ENCODE measurements around the gene UNC93A.

Gene UNC93A

DNA sequence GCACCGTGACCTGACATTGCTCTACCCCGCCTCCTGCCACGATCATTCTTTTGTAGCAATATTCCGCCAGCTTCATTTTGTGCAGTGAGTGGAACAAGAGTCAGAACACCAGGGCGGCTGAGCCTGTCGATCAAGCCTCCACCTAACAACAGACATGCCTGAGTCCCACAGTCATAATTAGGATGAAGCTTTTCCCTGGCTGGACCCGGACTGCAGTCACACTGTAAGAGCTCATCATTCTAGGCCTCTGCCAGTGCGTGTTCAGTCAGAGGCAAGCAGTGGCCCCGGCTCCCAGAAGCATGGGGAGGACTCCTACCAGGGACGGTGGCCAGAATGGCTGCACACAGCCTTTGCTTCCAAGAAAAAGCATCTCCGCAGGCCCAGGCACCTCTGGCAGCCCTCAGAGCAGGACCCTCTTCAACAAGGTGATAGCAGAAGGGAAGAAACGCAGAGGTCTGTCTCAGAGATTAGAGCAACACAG is 23.2 kb upstream of the UNC93A start:
- TF ChIP-seq, protein P1, sequence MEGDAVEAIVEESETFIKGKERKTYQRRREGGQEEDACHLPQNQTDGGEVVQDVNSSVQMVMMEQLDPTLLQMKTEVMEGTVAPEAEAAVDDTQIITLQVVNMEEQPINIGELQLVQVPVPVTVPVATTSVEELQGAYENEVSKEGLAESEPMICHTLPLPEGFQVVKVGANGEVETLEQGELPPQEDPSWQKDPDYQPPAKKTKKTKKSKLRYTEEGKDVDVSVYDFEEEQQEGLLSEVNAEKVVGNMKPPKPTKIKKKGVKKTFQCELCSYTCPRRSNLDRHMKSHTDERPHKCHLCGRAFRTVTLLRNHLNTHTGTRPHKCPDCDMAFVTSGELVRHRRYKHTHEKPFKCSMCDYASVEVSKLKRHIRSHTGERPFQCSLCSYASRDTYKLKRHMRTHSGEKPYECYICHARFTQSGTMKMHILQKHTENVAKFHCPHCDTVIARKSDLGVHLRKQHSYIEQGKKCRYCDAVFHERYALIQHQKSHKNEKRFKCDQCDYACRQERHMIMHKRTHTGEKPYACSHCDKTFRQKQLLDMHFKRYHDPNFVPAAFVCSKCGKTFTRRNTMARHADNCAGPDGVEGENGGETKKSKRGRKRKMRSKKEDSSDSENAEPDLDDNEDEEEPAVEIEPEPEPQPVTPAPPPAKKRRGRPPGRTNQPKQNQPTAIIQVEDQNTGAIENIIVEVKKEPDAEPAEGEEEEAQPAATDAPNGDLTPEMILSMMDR (IDR thresholded peaks at IDR 0.05; ENCODE audit: low read depth, low read length, missing control alignments) = no peak
- DNase-seq (ENCODE audit: low read depth) = no peak
- no peak overlapping the region for H3K4me3 ChIP-seq (ENCODE audit: low read depth, low read length)

DNA sequence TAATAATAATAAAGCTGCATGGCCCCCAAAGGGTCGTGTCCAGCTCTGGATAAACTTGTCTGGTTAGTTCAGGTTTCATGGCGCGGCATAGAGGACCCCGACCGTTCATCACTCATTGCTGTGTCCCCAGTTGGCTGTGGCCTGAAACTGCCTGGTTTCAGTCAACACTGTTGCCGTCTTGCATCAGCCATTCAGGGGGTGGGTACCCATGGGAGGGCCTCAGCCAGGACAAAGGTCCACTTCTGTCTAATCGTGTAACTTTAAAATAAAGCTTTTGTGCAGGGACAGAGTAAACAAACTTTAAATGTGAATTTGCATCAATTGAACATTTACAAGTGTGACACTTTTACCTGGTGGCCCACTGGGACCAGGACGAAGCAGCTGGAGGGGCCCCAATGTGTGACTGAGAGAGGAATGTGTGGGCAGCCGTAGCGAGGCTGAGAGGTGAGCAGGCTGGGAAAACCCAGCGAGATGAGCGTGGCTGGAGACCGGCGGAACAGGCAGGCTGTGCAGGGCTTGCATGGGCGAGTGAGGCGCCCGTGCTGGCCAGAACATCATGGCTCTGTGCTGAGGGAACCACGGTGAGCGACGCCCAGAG is 22.3 kb upstream of the UNC93A start:
- H3K4me3 ChIP-seq (ENCODE audit: low read depth, low read length) = no peak overlapping the region
- TF ChIP-seq, protein P1 (IDR thresholded peaks at IDR 0.05; ENCODE audit: low read depth, low read length, missing control alignments) = no peak
- DNase-seq (ENCODE audit: low read depth) = no peak

DNA sequence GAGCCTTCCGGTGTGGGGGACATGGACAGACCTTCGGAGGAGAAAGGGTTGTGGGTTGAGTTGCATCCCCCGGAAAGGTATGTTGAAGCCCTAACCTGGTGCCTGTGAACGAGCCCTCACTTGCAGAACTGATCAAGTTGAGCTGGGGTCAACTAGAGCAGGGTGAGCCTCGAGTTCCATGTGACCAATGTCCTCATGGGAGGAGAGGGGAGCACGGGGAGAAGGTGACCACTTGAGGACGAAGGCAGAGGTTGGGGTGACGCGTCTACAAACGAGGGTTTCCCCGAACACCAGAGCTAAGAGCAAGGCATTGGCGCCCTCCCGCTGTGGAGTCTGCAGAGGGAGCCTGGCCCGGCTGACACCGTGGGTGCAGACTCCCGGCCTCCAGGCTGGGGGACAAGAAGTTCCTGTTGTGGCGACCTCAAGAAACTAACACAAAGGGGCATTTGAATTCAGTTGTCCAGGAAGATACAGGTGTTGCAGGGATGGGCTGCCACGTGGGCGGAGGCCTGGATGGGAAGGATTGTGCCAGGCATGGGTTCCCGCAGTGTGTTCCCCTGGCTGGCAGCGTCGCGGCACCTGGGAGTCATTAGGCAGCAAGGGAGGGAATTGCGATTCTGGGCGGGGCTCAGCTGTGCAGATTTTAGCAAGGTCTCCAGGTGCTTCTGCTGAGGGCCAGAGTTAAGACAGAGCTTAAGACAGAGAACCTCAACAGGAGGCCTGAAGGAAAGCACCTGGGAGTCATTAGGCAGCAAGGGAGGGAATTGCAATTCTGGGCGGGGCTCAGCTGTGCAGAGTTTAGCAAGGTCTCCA is 20.4 kb upstream of the UNC93A start:
- TF ChIP-seq, protein P1 (IDR thresholded peaks at IDR 0.05; ENCODE audit: low read depth, low read length, missing control alignments) = no peak
- no peak for DNase-seq (ENCODE audit: low read depth)
- H3K4me3 ChIP-seq (ENCODE audit: low read depth, low read length) = no peak overlapping the region

DNA sequence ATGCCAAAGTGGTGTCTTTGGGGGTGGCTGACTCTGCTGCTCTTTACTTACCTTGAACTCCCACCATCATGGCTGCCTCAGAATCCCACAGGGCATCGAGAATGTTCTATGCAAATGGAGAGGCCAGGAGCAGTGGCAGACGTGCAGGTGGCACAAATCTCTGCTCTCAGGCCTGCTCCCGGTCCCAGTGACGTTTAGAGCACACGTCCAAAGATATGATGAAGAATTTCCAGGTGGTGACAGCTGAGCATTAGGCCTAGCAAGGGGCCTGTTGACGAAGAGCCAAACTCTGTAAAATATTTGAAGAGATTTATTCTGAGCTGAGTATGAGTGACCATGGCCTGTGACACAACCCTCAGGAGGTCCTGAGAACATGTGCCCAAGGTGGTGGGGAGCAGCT is 19.0 kb upstream of the UNC93A start:
- DNase-seq (ENCODE audit: low read depth) = no peak
- H3K4me3 ChIP-seq (ENCODE audit: low read depth, low read length) = no peak overlapping the region
- TF ChIP-seq, protein P1 (IDR thresholded peaks at IDR 0.05; ENCODE audit: low read depth, low read length, missing control alignments) = no peak

DNA sequence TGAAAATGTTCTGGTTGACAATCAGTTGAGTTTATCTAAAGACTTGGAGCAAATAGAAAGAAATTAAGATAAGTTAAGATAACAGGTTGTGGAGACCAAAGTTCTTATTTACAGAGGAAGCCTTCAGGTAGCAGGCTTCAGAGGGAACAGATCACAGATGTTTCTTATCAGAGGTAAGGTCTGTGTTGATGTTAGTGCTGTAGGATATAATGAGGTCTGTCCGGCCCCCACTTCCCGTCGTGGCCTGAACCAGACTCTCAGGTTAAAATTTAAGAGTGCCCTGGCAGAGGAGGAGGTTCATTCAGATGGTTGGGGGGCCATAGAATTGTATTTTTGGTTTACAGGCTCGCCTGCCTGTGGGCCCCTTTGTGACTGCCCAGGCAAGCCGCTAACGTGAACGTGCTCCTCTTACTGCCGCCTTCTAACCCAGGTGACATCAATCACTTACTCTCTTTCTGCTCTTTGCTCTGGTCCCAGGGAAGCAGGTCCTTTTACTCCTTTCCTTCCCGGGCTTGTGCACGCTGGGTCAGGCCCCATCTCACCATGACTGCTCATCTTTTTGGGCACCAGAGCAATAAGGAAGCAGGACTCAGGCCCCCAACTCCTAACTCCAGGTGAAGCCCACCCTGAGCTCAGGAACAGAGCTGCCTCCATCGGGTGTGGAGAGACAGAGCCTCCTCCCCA is 18.3 kb upstream of the UNC93A start:
- TF ChIP-seq, protein P1 (IDR thresholded peaks at IDR 0.05; ENCODE audit: low read depth, low read length, missing control alignments) = no peak
- no peak for DNase-seq (ENCODE audit: low read depth)
- no peak overlapping the region for H3K4me3 ChIP-seq (ENCODE audit: low read depth, low read length)

DNA sequence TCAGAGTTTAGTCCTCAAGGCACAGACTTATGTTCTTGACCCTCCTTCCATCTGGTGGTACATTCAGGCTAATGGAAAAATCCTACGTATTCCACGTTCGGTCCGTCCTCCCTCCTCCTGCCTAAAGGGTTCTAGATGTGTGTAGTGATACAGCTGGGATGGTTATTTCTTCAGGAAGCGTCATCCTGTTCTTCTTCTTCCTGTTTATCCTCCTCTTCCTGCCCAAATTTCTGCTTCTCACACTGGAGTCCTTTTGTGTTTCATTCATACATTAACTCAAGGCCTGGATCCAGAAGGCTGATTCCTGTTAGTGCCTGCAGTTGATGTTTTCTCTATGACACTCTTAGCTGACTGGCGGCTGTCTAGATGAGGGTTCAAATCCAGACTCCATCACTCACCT is 16.8 kb upstream of the UNC93A start:
- TF ChIP-seq, protein P1 (IDR thresholded peaks at IDR 0.05; ENCODE audit: low read depth, low read length, missing control alignments) = no peak

More for the DNA sequence above, 16.8 kb upstream of the UNC93A start:
- no peak overlapping the region for H3K4me3 ChIP-seq (ENCODE audit: low read depth, low read length)
- no peak for DNase-seq (ENCODE audit: low read depth)
